Spinal cord (tissue), 10 donors: ENCODE data around the gene GTPBP1. TPM values are rescaled to one million over a fixed set of nuclear protein-coding genes. Genes with fewer than 3 reads are reported as not detected.

Experiments
- DNase-seq, 6 donors: peaks; one replicate each; pipeline versions ENCODE4 v3.0.0 to v3.0.0-alpha.2; 2013 to 2015; ENCODE audit warnings: low spot score in 6 of 6, low read depth in 4 of 6
- H3K27ac ChIP-seq: one replicate; pipeline ENCODE4 v1.5.1; 2013; ENCODE audit warnings: low read depth, low read length, control low read depth
- H3K27me3 ChIP-seq: one replicate; pipeline ENCODE4 v1.6.1; 2013; ENCODE audit warnings: low read length; ENCODE audit not compliant: control insufficient read depth, insufficient read depth
- H3K36me3 ChIP-seq: one replicate; pipeline ENCODE4 v1.6.1; 2013; ENCODE audit warnings: low read length; ENCODE audit not compliant: control insufficient read depth, insufficient read depth
- H3K4me1 ChIP-seq: one replicate; pipeline ENCODE4 v1.6.1; 2013; ENCODE audit warnings: low read length; ENCODE audit not compliant: control insufficient read depth, insufficient read depth
- H3K4me3 ChIP-seq: one replicate; pipeline ENCODE4 v1.5.1; 2013; ENCODE audit warnings: low read depth, low read length, control low read depth
- H3K9me3 ChIP-seq: one replicate; pipeline ENCODE4 v1.6.1; 2013; ENCODE audit warnings: low read length; ENCODE audit not compliant: control insufficient read depth, insufficient read depth
- WGBS: methylation state at CpG from one replicate; pipeline ENCODE4 v1.1.5; 2013; ENCODE audit warnings: missing lambda C conversion rate; ENCODE audit not compliant: insufficient coverage; 5-methylcytosine and 5-hydroxymethylcytosine counted together
- long read RNA-seq, 4 donors: transcript quantifications; one replicate each; lab custom pipeline, GENCODE V29; 2026
- polyA plus RNA-seq, 2 donors: library from polyadenylated mRNA; unstranded; fragments of 120-200 nt; gene quantifications; one replicate each; pipeline ENCODE4 v1.2.1, GENCODE V29; 2013; ENCODE audit not compliant: insufficient read length in 2 of 2
- total RNA-seq, 2 donors: library from RNA; depleted of rRNA in 1 of 2; stranded (reverse); fragments of 120-200 nt in 1 of 2; fragments of >200 nt in 1 of 2; gene quantifications; one replicate each; pipeline versions ENCODE4 v1.2.3 to v1.2.4, GENCODE V29; 2013 to 2014
- donor health status: healthy.

Gene GTPBP1
- total RNA-seq (10 to 100 TPM; 25.0 to 31.8 TPM), polyA plus RNA-seq (10 to 100 TPM; 57.0 to 79.6 TPM)
- long read RNA-seq, donor 1, full-length matches to known transcripts: 7 of 14 reads
- long read RNA-seq, donor 1, partial matches to known transcripts: 0 of 14 reads
- long read RNA-seq, donor 1, other reads (novel, unspliced or antisense): 7 of 14 reads
- long read RNA-seq, donor 2, transcript GTPBP1-206 (2 exons, 3,035 nt): major isoform, 5 of 5 reads
- long read RNA-seq, donor 2, partial matches to known transcripts: 0 of 5 reads
- long read RNA-seq, donor 2, other reads (novel, unspliced or antisense): 0 of 5 reads
- long read RNA-seq, donor 3, partial matches to known transcripts: 0 of 2 reads
- long read RNA-seq, donor 3, other reads (novel, unspliced or antisense): 0 of 2 reads
- long read RNA-seq, donor 4, full-length matches to known transcripts: 2 of 2 reads
- long read RNA-seq, donor 4, partial matches to known transcripts: 0 of 2 reads
- long read RNA-seq, donor 4, other reads (novel, unspliced or antisense): 0 of 2 reads

DNA sequence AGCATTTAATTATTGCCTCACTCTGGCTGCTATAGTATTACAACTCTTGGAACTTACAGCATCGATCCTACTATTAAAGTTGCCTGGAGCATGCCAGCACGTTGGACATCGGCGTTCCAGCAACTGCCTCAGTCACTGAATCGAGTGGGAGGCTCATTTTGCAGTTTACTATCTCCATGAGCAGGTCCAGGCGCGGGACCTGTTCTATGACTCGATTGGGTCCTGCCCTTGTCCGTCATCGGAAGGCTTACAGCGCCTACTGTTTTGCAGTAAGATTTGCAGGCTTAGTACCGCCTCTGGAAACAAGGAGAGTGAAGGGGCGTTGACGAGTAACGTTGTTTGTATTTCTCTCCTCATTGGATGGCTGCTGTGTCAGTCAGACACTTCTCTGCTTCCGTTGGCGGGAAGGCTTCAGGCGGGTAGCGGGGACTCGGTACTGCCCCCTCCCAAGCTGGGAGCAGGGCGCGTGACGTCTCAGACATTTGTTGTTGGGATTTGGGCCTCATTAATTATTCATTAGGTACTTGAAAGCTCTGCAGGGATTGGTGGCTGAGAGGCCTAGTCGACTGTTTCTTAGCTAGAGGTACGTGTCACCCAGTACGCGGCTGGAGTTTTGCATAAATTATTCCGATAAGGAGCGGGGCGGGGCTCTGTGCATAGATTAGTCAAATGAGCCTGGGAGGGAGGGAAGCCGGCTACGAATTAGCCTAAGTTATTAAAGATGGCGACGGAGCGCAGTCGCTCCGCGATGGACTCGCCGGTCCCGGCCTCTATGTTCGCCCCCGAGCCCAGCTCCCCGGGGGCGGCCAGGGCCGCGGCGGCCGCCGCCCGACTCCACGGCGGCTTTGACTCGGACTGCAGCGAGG lies at the start of gene GTPBP1:
TSS of gene GTPBP1 (plus strand) at position 710 of the 866 bp plus-strand sequence. CDS start at position 722, 12 bp downstream.
- Histone ChIP-seq H3K27ac (peak within 1 kb of the TSS; percentile 92), H3K36me3 (peaks cover 4% of the 10 kb centered on the region), H3K4me3 (peak within 1 kb of the TSS; percentile 82), H3K27me3 (no peaks in the 10 kb centered on the region), H3K9me3 (no peaks in the 10 kb centered on the region), H3K4me1 (peaks cover 10% of the 10 kb centered on the region)
- peak; percentile 100 for DNase-seq
- WGBS: under 1% methylated on average over 55 of the region's 55 CpGs

DNA sequence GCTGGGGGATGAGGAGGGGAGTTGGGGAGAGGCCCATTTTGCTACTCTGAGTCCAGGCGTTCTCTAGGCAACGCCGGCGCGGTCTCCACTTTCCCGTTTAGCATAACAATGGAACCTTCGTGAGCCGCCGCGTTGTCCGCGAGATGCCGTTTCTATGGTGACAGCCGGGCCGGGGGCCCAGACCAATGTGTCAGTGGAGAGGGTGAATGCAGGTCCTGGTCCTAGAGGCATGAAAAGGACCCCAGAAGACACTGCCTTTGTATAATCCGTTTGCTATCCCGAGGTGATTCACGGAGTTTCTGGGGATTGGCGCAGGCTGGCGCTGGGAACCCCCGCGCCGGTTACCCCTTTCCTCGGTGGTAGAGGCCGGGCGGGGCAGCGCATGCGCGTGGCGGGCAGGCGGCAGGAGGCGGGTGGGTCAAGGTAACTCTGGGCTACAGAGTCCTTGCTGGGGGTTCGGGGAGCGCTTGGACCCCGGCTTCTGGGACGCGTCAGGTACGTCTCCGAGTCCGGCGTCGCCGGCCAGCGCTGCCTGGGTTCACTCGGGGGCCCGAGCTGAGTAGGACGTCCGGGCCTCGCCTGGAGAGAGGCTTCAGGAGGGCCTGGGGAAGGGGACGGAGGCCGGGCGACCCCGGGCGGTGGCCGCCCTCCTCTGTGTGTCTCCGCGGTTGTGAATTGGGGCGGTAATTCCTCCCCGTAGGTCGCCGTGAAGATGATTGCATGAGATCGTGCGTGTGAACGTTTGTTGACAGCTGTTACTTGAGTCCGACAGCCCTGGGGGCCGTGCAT lies 49.3 kb upstream of the GTPBP1 start, which contains the start of the genes CBY1 and FAM227A:
TSS of gene CBY1 (plus strand) at position 383 of the 789 bp plus-strand sequence. CDS start 11,417 bp downstream, outside the sequence.
TSS of gene FAM227A (minus strand) at position 137 of the 789 bp plus-strand sequence. CDS start 6,224 bp downstream, outside the sequence.
- H3K27ac ChIP-seq: peak within 1 kb of the TSS; percentile 83
- H3K4me1 ChIP-seq: peaks cover 18% of the 10 kb centered on the region
- peak within 1 kb of the TSS; percentile 85 for H3K4me3 ChIP-seq
- peak; percentile 86 to 97 (median 90) for DNase-seq
- H3K36me3 ChIP-seq: peaks cover 6% of the 10 kb centered on the region
- WGBS: 0% methylated on average over 64 of the region's 66 CpGs
- H3K9me3 ChIP-seq: no peaks in the 10 kb centered on the region
- no peaks in the 10 kb centered on the region for H3K27me3 ChIP-seq

DNA sequence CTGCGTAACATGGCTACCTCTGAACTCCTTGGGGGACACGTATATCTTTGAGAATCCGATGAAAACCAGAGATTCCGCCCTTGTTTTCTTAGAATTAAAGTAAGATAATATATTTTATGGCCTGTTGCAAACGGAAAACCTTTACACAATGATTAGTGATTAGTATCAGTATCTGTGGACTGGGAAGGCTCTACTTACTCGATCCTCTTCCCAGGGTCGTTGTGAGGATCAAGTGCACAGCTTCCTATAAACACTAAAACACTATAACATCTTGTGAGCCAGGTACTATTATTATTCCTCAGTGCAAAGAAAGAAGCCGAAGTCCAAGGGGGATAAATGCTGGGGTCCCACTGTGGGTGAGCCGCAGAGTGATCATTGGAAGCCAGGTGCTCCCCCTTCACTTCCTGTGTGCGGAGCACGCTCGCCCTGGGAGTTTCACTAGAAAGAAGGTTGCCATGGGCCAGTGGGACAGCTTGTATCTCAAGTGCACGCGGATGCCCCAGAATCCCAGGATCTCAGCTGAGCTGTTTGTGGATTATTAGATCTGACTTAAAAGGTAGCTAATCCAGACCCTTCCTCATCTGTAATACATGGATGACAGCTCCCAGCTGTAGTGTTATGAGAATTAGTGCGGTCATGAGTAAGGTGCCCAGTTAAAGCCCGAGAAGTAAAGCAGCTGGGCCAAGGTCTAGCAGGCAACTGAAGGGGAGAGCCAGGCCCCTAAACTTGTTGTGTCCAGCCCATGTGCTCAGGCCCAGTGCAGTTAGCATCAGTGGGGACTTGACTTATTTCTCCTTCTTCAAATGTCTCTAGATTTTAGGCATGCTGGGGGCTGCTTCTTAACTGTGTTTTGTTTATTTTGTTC lies 48.5 kb upstream of the GTPBP1 start:
- H3K36me3 ChIP-seq: peaks cover 6% of the 10 kb centered on the region
- H3K4me1 ChIP-seq: peaks cover 18% of the 10 kb centered on the region
- DNase-seq: peak in 2 of 6 donors; percentile 11 to 53
- no peaks in the 10 kb centered on the region for H3K9me3 ChIP-seq
- whole genome bisulfite sequencing: 9% methylated on average over 6 of the region's 16 CpGs
- H3K27me3 ChIP-seq: no peaks in the 10 kb centered on the region
- peak overlapping the region; percentile 85 for H3K4me3 ChIP-seq
- H3K27ac ChIP-seq: peak overlapping the region; percentile 83

DNA sequence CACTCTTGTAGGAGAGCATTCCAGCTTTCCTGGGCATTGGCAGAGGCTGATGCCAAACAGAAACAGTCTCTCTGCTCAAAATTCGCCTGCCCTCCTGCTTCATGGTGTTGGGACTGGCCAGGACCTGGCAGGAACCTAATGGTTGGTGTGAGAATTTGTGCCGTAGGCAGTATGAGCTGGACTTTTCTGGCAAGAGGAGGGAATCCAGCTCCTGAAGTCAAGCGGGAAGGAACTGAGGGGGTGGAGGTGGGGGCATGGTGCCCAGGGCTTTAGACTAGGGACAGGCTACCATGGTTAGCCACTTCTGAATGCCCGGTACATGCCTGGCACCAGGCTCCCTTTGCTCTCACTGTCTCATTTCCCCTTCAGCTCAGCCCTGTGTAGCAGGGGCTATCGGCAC lies 30.9 kb upstream of the GTPBP1 start:
- DNase-seq: peak in 1 of 6 donors; percentile 53
- WGBS: 82% methylated on average over 4 of the region's 5 CpGs
- H3K27ac ChIP-seq: no peak overlapping the region
- H3K9me3 ChIP-seq: no peaks in the 10 kb centered on the region
- peaks cover 8% of the 10 kb centered on the region for H3K4me1 ChIP-seq
- no peaks in the 10 kb centered on the region for H3K27me3 ChIP-seq
- H3K36me3 ChIP-seq: peaks cover 43% of the 10 kb centered on the region
- no peak overlapping the region for H3K4me3 ChIP-seq

DNA sequence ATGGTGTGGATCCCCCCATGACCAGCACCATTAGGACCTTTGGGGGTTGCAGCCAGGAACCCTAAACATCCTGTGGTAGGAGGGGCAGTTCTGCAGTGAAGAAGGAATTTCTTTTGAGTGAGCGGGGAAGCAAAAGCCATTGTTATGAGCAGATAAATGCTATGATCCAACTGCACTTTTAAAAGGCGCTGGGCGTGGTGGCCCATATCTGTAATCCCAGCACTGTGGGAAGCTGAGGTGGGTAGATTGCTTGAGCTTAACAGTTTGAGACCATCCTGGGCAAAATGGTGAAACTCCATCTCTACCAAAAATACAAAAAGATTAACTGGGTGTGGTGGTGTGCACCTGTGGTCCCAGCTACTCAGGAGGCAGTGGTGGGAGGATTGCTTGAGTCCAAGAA lies 29.9 kb upstream of the GTPBP1 start:
- Histone ChIP-seq H3K9me3 (no peaks in the 10 kb centered on the region), H3K27ac (no peak overlapping the region), H3K4me1 (peaks cover 14% of the 10 kb centered on the region), H3K36me3 (peaks cover 38% of the 10 kb centered on the region), H3K27me3 (no peaks in the 10 kb centered on the region), H3K4me3 (no peak overlapping the region)
- DNase-seq: no peak
- WGBS: 100% methylated on average over 1 of the region's 3 CpGs

DNA sequence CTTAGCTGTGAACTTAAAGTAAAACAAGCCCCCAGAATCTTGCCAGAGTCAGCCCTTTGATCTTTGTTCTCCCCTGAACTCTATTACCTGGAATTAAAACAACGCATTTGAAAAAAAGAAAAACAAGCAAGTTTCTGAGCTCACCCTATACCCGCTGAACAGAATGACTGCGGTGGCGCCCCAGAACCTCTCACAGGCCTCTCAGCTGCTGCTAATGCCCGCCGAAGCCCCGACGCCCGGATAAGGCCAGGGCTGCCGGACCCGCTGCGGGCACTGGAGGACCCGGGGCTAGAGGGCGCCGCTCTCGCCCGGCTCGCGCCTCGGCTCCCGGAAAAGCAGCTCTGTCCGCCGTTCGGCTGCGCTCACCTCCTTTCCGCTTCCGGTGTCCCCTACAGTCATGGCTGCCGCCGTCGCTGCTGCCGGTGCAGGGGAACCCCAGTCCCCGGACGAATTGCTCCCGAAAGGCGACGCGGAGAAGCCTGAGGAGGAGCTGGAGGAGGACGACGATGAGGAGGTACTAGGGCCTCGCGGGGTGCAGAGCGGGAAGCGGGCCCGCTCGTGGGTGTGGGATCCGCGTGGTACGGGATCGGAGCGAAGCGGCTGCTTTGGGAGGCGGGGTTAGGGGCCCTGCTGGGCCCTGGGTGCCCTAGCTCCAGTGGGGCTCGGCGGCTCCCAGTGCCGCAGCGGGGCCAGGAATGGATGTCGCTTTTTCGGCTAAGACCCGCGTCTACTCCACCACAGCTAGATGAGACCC lies 24.0 kb upstream of the GTPBP1 start, which contains the start of gene TOMM22:
TSS of gene TOMM22 (plus strand) at position 376 of the 754 bp plus-strand sequence. CDS start at position 398, 22 bp downstream.
- Histone ChIP-seq H3K36me3 (peaks cover 21% of the 10 kb centered on the region), H3K27me3 (no peaks in the 10 kb centered on the region), H3K4me1 (peaks cover 20% of the 10 kb centered on the region), H3K27ac (no peak within 1 kb of the TSS), H3K9me3 (no peaks in the 10 kb centered on the region), H3K4me3 (peak within 1 kb of the TSS; percentile 94)
- peak in 5 of 6 donors; percentile 68 to 96 (median 83) for DNase-seq
- 0% methylated on average over 57 of the region's 60 CpGs for WGBS

DNA sequence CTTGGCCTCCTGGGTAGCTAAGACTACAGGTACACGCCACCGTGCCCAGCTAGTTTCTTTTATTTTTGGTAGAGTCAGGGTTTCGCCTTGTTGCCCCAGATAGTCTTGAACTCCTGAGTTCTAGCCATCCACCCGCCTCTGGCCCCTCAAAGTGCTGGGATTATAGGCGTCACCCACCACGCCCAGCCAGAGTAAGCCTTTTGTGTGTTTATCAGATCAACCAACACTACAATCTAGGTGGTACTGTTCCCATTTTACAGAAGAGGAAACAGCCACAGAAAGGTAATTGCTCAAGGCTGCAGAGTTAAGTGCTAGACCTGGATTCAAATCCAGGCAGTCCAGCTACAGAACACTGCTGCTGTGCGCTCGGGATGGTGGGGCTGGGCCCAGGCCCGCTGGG lies 20.8 kb upstream of the GTPBP1 start:
- no peak for DNase-seq
- H3K9me3 ChIP-seq: no peaks in the 10 kb centered on the region
- H3K36me3 ChIP-seq: peaks cover 44% of the 10 kb centered on the region
- H3K4me1 ChIP-seq: peaks cover 17% of the 10 kb centered on the region
- H3K4me3 ChIP-seq: no peak overlapping the region
- no peak overlapping the region for H3K27ac ChIP-seq
- WGBS: 100% methylated on average over 2 of the region's 9 CpGs
- H3K27me3 ChIP-seq: no peaks in the 10 kb centered on the region

DNA sequence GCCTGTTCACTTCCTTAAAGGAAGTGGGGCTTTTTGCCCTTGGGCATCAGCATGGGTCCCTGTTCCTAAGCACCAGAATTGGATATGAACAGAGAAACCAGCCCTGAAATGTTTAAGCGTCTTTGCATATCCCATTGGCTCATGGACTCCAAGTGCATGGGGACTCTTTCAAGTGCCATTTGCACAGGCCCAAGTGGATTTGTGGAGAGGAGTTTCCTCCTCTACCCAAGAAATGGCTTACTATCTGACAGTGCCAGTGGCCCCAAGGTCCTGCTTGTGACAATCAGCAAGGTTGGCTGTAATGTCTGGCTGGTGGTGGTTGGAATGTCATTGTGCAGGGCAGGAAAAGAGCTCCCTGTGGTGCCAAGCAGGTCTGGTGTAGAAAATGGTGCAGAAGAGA lies 20.0 kb upstream of the GTPBP1 start:
- peaks cover 10% of the 10 kb centered on the region for H3K4me1 ChIP-seq
- DNase-seq: no peak
- 100% methylated on average over 1 of the region's 1 CpG for WGBS
- no peaks in the 10 kb centered on the region for H3K27me3 ChIP-seq
- no peak overlapping the region for H3K4me3 ChIP-seq
- H3K27ac ChIP-seq: no peak overlapping the region
- peaks cover 51% of the 10 kb centered on the region for H3K36me3 ChIP-seq
- no peaks in the 10 kb centered on the region for H3K9me3 ChIP-seq
